Measurements from ENCODE around the gene C10orf67. TPM values are rescaled to one million over a fixed set of nuclear protein-coding genes. Genes with fewer than 3 reads are reported as not detected.

The C10orf67 gene
- polyA plus RNA-seq, 6 donors from 2014 or later, result not detected

DNA sequence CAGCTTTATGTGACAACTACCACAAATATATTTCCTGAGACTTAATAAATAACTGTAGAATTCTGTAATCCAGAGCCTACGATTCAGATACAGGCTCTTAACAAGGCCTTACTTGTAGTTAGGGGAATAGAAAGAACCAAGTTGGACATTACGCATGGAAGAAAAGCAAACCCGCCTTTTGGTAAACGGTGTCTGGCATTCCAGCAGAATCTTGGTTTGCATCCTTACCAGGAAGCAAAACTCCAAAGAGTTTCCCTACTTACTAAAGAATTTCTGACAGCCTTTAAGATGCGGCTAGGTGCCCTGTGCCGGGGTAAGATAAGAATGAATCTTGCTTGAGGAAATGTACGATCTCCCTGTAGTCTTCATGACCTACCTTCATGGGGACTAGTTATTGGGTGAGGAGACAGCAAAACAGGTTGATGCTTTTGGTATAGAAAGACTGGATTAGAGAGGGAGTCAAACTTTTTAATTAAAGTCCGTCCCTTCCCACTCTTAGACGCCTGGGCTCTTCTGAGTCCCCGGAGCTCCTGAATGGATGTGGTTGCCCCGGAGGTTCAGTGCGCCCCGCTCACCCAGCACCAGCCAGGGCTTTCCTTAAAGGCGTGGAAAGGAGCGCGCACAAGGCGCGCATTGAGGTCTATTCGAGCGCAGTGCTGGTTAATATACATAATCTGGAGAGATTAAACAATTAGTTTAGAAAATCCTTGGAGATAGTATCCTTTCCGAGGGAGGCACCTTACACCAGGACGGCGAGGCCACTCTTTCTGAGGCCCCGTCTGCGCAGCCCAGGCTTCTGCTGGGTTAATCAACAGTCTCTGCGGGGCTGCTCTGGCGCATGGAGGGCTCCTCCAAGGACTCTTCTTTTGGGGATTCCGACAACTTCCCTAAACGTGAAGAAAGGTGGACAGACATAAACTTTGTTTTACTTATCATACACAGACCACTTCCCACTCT lies 140.9 kb downstream of the C10orf67 start:
- Mint-ChIP-seq H3K9me3 (peaks cover 0 to 6% (median 0%) of the 10 kb centered on the region in 7 donors), H3K4me3 (no peak overlapping the region), H3K36me3 (no peaks in the 10 kb centered on the region), H3K27ac (no peak overlapping the region), H3K27me3 (peaks cover 56 to 59% (median 58%) of the 10 kb centered on the region in 3 donors), H3K4me1 (no peaks in the 10 kb centered on the region)
- no peak for ATAC-seq (ENCODE audit: low read depth in 2 of 2)
- no peak for DNase-seq

DNA sequence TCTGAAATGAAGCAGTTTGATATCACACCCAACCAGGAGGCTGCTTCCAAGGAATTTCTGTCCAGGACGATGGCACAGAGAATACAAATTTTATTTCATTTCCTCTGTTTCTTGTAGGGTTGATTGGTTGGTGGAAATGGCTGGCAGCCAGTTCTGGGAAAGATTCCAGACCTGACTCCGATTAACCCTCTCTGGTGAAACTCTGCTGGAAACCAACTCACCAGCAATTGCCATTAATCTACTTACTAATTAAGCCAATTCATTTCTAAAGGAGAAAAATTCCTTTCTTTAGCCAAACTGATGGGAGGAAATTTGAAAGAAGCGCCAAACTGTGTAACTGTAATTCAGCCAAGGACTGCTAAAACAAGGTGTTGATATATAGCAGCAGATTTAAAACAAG lies 141.8 kb downstream of the C10orf67 start:
- Mint-ChIP-seq H3K4me3 (no peak overlapping the region), H3K27ac (no peak overlapping the region)
- DNase-seq, result no peak

GRCh38 chr10:23201837-23202236 lies 142.8 kb downstream of the C10orf67 start:
- DNase-seq, result no peak
- Mint-ChIP-seq H3K4me1 (no peaks in the 10 kb centered on the region), H3K4me3 (no peak overlapping the region), H3K27me3 (peaks cover 68 to 73% (median 71%) of the 10 kb centered on the region in 3 donors), H3K9me3 (peaks cover 0 to 6% (median 0%) of the 10 kb centered on the region in 7 donors), H3K27ac (no peak overlapping the region), H3K36me3 (no peaks in the 10 kb centered on the region)
- ATAC-seq (ENCODE audit: low read depth in 2 of 2), result no peak

More for the DNA sequence above, 141.8 kb downstream of the C10orf67 start:
- no peak for ATAC-seq (ENCODE audit: low read depth in 2 of 2)
- Mint-ChIP-seq H3K4me1 (no peaks in the 10 kb centered on the region), H3K27me3 (peaks cover 62 to 65% (median 63%) of the 10 kb centered on the region in 3 donors), H3K9me3 (peaks cover 0 to 6% (median 0%) of the 10 kb centered on the region in 7 donors), H3K36me3 (no peaks in the 10 kb centered on the region)

GRCh38 chr10:23200997-23201652 lies 143.5 kb downstream of the C10orf67 start:
- ATAC-seq (ENCODE audit: low read depth in 2 of 2) (no peak), DNase-seq (no peak)
- Mint-ChIP-seq H3K4me1 (no peaks in the 10 kb centered on the region), H3K4me3 (no peak overlapping the region), H3K36me3 (no peaks in the 10 kb centered on the region), H3K27ac (no peak overlapping the region), H3K27me3 (peaks cover 71 to 80% (median 79%) of the 10 kb centered on the region in 3 donors), H3K9me3 (peaks cover 0 to 6% (median 0%) of the 10 kb centered on the region in 7 donors)

DNA sequence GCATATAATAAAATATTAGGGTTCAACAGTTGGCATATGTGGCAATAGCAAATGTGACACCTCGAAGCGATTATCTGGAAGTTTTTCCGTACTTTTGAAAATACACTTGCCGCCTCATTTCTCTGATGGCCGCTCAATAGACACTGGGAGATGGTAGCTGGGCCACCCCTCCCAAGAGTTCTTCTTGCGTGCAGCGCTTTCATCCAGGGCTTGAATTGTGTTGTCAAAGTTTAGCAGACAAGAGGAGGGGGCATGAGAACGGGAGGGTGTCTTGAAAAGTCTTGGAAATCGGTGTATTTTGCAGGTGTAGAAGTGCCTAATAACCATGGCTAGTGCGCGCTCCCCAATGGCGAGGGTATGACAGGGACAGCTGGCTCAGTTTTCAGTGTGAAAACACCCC lies 144.0 kb downstream of the C10orf67 start:
- DNase-seq, result no peak
- Mint-ChIP-seq H3K27me3 (peaks cover 73 to 86% (median 84%) of the 10 kb centered on the region in 3 donors), H3K36me3 (no peaks in the 10 kb centered on the region), H3K9me3 (peaks cover 0 to 6% (median 0%) of the 10 kb centered on the region in 7 donors), H3K27ac (no peak overlapping the region), H3K4me1 (no peaks in the 10 kb centered on the region), H3K4me3 (no peak overlapping the region)
- no peak for ATAC-seq (ENCODE audit: low read depth in 2 of 2)

- Mint-ChIP-seq H3K27ac (peak overlapping the region in 1 of 6 donors; percentile 18), H3K9me3 (peaks cover 0 to 6% (median 0%) of the 10 kb centered on the region in 7 donors), H3K36me3 (no peaks in the 10 kb centered on the region), H3K4me1 (no peaks in the 10 kb centered on the region), H3K27me3 (peaks cover 76 to 89% (median 86%) of the 10 kb centered on the region in 3 donors), H3K4me3 (peak overlapping the region in 1 of 8 donors; percentile 25)
- DNase-seq (no peak), ATAC-seq (ENCODE audit: low read depth in 2 of 2) (no peak)
Measured at GRCh38 chr10:23199768-23200511, 144.7 kb downstream of the C10orf67 start.

- ATAC-seq (ENCODE audit: low read depth in 2 of 2) (no peak), DNase-seq (no peak)
- H3K9me3 Mint-ChIP-seq, result peaks cover 0 to 6% (median 0%) of the 10 kb centered on the region in 7 donors
- no peaks in the 10 kb centered on the region for H3K36me3 Mint-ChIP-seq
- peaks cover 73 to 87% (median 78%) of the 10 kb centered on the region in 3 donors for H3K27me3 Mint-ChIP-seq
- no peak overlapping the region for H3K4me3 Mint-ChIP-seq
- no peaks in the 10 kb centered on the region for H3K4me1 Mint-ChIP-seq
- H3K27ac Mint-ChIP-seq, result no peak overlapping the region
Measured at GRCh38 chr10:23198940-23199767, 145.4 kb downstream of the C10orf67 start.

DNA sequence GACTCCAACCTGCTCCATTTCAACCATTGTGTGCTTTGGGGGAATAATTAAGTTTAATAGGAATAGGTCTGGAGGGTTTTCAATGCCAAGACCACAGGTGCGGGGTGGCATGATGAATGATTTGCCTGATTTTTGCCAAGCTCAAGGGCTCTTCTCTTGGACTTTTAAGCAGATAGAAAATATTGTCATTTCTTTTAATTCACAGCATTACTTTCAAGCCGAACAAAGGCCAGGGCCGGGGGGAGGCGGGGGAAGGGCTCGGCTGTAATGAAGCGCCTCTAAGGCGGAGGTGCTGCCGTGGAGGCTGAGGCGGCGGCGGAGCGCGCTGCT lies 146.0 kb downstream of the C10orf67 start:
- H3K4me1 Mint-ChIP-seq, result peaks cover 0 to 3% (median 2%) of the 10 kb centered on the region in 3 donors
- no peak overlapping the region for H3K4me3 Mint-ChIP-seq
- peaks cover 71 to 85% (median 77%) of the 10 kb centered on the region in 3 donors for H3K27me3 Mint-ChIP-seq
- DNase-seq (no peak), ATAC-seq (ENCODE audit: low read depth in 2 of 2) (no peak)
- H3K36me3 Mint-ChIP-seq, result no peaks in the 10 kb centered on the region
- H3K9me3 Mint-ChIP-seq, result peaks cover 0 to under 1% (median 0%) of the 10 kb centered on the region in 7 donors
- H3K27ac Mint-ChIP-seq, result peak overlapping the region in 1 of 6 donors; percentile 57

- ATAC-seq (ENCODE audit: low read depth in 2 of 2), result no peak
Measured at GRCh38 chr10:23197416-23197861, 147.2 kb downstream of the C10orf67 start.

DNA sequence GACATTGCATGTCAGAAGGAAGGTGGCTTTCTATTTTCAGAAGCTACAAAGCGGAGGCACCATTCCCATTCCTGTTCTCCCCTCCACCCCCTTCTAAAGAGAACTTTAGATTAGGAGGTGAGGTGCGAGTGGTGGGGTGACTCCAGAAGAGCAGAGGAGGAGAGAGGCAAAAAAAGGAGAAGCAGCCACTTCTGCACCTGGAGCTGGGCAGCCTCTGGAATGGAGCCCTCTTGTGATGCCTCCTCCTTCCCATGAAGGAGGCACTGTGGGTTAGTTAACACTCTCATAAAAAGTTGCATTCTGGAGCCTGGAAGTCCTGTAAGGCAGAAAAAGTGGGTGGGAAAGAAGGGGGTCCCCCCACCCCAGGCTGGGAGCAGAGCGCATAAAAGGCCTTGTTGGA lies 147.7 kb downstream of the C10orf67 start:
- H3K27ac Mint-ChIP-seq, result no peak overlapping the region
- H3K27me3 Mint-ChIP-seq, result peaks cover 57 to 73% (median 69%) of the 10 kb centered on the region in 3 donors

More at GRCh38 chr10:23197416-23197861, 147.2 kb downstream of the C10orf67 start:
- H3K27me3 Mint-ChIP-seq, result peaks cover 63 to 78% (median 73%) of the 10 kb centered on the region in 3 donors
- H3K27ac Mint-ChIP-seq, result no peak overlapping the region
- no peaks in the 10 kb centered on the region for H3K9me3 Mint-ChIP-seq
- no peaks in the 10 kb centered on the region for H3K36me3 Mint-ChIP-seq
- no peak overlapping the region for H3K4me3 Mint-ChIP-seq
- H3K4me1 Mint-ChIP-seq, result peaks cover 0 to 6% (median 4%) of the 10 kb centered on the region in 3 donors
- no peak for DNase-seq

GRCh38 chr10:23195846-23196600 lies 148.6 kb downstream of the C10orf67 start:
- H3K36me3 Mint-ChIP-seq, result no peaks in the 10 kb centered on the region
- peaks cover 50 to 70% (median 61%) of the 10 kb centered on the region in 3 donors for H3K27me3 Mint-ChIP-seq
- DNase-seq, result no peak
- no peak for ATAC-seq (ENCODE audit: low read depth in 2 of 2)
- peaks cover 0 to 6% (median 4%) of the 10 kb centered on the region in 3 donors for H3K4me1 Mint-ChIP-seq
- H3K9me3 Mint-ChIP-seq, result no peaks in the 10 kb centered on the region
- peak overlapping the region in 1 of 8 donors; percentile 18 for H3K4me3 Mint-ChIP-seq
- H3K27ac Mint-ChIP-seq, result peak overlapping the region in 1 of 6 donors; percentile 26

More for the DNA sequence above, 147.7 kb downstream of the C10orf67 start:
- Mint-ChIP-seq H3K4me1 (peaks cover 0 to 6% (median 4%) of the 10 kb centered on the region in 3 donors), H3K36me3 (no peaks in the 10 kb centered on the region), H3K9me3 (no peaks in the 10 kb centered on the region), H3K4me3 (peak overlapping the region in 1 of 8 donors; percentile 18)
- ATAC-seq (ENCODE audit: low read depth in 2 of 2) (no peak), DNase-seq (no peak)
